Panc1 (cell line): ENCODE results near the gene GPR84. TPM values are rescaled to one million over a fixed set of nuclear protein-coding genes. Genes with fewer than 3 reads are reported as not detected.

Experiments used
- ATAC-seq: fragments of 200-7000 bp; cut with Tn5 transposase; 2 replicates; pipeline ENCODE4 v1.9.1; 2020; ENCODE audit warnings: mild to moderate bottlenecking, moderate library complexity
- BruUV-seq: library from RNA; stranded (reverse); fragments of 400-500 nt; replicated peaks from 2 replicates; lab custom pipeline; 2021; lab: Mats Ljungman, UMichigan
- CTCF ChIA-PET: fragments of 300-600 bp; sonication (Branson Sonifier 250); formaldehyde crosslinking; loops from one replicate; lab custom pipeline; 2022; ENCODE audit warnings: antibody characterized with exemption; lab: Charles Lee
- POLR2A ChIA-PET: fragments of 300-600 bp; sonication (Branson Sonifier 250); formaldehyde crosslinking; loops from one replicate; lab custom pipeline; 2022; ENCODE audit warnings: antibody characterized with exemption; lab: Charles Lee
- DNase-seq: peaks from one replicate; pipeline ENCODE4 v3.0.0-alpha.2; 2010; ENCODE audit warnings: low read depth, low spot score
- H3K27ac ChIP-seq: 2 replicates; pipeline ENCODE4 v1.5.1; 2011; ENCODE audit warnings: mild to moderate bottlenecking, low read length, inconsistent platforms
- H3K27me3 ChIP-seq: fragments of 200-500 bp; sonication (Bioruptor generic); 2 replicates; pipeline ENCODE4 v1.6.0; 2014; ENCODE audit warnings: low read length, inconsistent platforms; ENCODE audit not compliant: control insufficient read depth, insufficient read depth
- H3K36me3 ChIP-seq: fragments of 200-500 bp; sonication (Bioruptor generic); 2 replicates; pipeline ENCODE4 v1.5.1; 2014; ENCODE audit warnings: inconsistent platforms, mild to moderate bottlenecking, low read length, moderate library complexity; ENCODE audit not compliant: control insufficient read depth, insufficient read depth
- H3K4me1 ChIP-seq: 2 replicates; pipeline ENCODE4 v1.5.1; 2011; ENCODE audit warnings: inconsistent platforms, mild to moderate bottlenecking, low read length, moderate library complexity; ENCODE audit not compliant: control insufficient read depth, insufficient read depth
- H3K4me3 ChIP-seq, 2 experiments: 2 replicates each; pipeline ENCODE4 v1.5.1; 2011 to 2012; ENCODE audit warnings: low read depth in 2 of 2, low read length in 2 of 2, mild to moderate bottlenecking in 2 of 2, inconsistent platforms in 1 of 2, moderate library complexity in 1 of 2
- H3K9me3 ChIP-seq: fragments of 200-500 bp; sonication (Bioruptor generic); 2 replicates; pipeline ENCODE4 v1.5.1; 2014; ENCODE audit warnings: low read depth, mild to moderate bottlenecking, inconsistent platforms, low read length, moderate library complexity; ENCODE audit not compliant: control insufficient read depth, insufficient read depth
- POLR2AphosphoS5 ChIP-seq: IDR thresholded peaks from 2 replicates; pipeline ENCODE4 v1.6.1; 2012; ENCODE audit warnings: mild to moderate bottlenecking, low read depth, low read length, moderate library complexity
- REST ChIP-seq, 2 experiments: IDR thresholded peaks; 2 replicates each; pipeline ENCODE4 v1.6.1; 2011 to 2012; ENCODE audit warnings: low read depth in 2 of 2, control low read depth in 1 of 2, low read length in 1 of 2, mild to moderate bottlenecking in 1 of 2, moderate library complexity in 1 of 2; ENCODE audit not compliant: insufficient read depth in 1 of 2
- SIN3A ChIP-seq: IDR thresholded peaks from 2 replicates; pipeline ENCODE4 v1.6.1; 2012; ENCODE audit warnings: low read depth, mild to moderate bottlenecking, low read length, moderate library complexity, borderline replicate concordance; ENCODE audit not compliant: insufficient read depth
- TCF7L2 ChIP-seq: IDR thresholded peaks from 2 replicates; pipeline ENCODE4 v1.6.1; 2011; ENCODE audit warnings: mild to moderate bottlenecking, low read depth, low read length, inconsistent platforms
- in situ Hi-C: cut with HindIII; loops from 2 replicates; pipeline ENCODE4 v1.10.0; 2016; ENCODE audit warnings: low sequenced_read_pairs, low pct_unique_long_range_greater_than_20kb
- intact Hi-C: fragments of 100-400 bp; cut with micrococcal nuclease; formaldehyde crosslinking; loops from one replicate; pipeline ENCODE4 v1.10.0; 2022; ENCODE audit not compliant: unreplicated experiment
- total RNA-seq: library from RNA; stranded (reverse); gene quantifications from one replicate; pipeline ENCODE4 v1.2.1, GENCODE V29; 2021; ENCODE audit not compliant: unreplicated experiment
- TF ChIP-seq, protein P1 (sequence below): fragments of 450-650 bp; IDR thresholded peaks from 2 replicates; pipeline ENCODE4 v1.5.1; 2017; ENCODE audit warnings: mild to moderate bottlenecking

The GPR84 gene
- total RNA-seq, 1 experiment from 2014 or later: not detected

DNA sequence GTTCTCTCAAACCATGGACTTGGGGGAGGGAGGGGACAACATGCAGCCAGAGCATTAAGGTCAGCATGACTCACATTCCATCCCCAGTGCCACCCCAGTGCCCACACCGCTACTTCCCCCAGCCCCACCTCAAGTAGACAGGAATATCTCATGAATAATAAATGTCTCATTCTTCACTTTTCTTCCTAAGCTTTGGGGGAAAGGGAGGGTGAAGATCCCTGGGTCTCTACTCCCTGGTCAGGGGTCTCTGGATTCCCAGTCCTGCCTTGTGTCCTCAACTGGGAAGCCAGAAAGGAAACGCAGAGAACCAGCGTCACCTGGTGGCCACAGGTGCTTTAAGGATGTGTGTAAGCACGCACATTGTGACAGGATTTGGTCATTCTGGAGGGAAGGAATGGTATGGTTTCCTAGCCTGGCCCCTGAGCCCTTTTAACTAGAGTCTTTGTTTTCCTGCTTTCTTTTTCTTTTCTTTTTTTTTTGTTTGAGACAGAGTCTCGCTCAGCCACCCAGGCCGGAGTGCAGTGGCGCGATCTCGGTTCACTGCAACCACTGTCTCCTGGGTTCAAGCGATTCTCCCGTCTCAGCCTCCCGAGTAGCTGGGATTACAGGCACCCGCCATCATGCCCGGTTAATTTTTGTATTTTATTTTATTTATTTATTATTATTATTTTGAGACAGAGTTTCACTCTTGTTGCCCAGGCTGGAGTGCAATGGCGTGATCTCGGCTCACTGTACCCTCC lies 3.4 kb downstream of the GPR84 start:
- POLR2A ChIA-PET: no interaction called here
- CTCF ChIA-PET: interaction anchor here (0.7 kb wide), 1 partner anchor 61 kb away, joined by 3 read pairs; no protein-coding TSS in a partner anchor

GRCh38 chr12:54359762-54360351 lies 4.4 kb downstream of the GPR84 start:
- H3K9me3 ChIP-seq: no peaks in the 10 kb centered on the region
- DNase-seq (no peak), ATAC-seq (no peak)
- peak overlapping the region; percentile 91 for H3K27ac ChIP-seq
- no peaks in the 10 kb centered on the region for H3K36me3 ChIP-seq
- ChIA-PET POLR2A (no interaction called here), CTCF (interaction anchor here (0.7 to 1.3 kb wide), 4 partner anchors 19 to 140 kb away, joined by 3 to 8 read pairs (median 3); no protein-coding TSS in a partner anchor)
- peak overlapping the region; percentile 75 to 85 for H3K4me3 ChIP-seq
- intact Hi-C loops (loop anchor here (2.0 to 5.0 kb wide), 2 partner anchors 73 to 139 kb away; no protein-coding TSS in a partner anchor), in situ Hi-C loops (no loop called here)
- TF ChIP-seq POLR2AphosphoS5 (no peak), TCF7L2 (no peak), SIN3A (no peak), REST (IDR thresholded peaks at IDR 0.05; ENCODE audit: insufficient read depth in 1 of 2, low read depth in 2 of 2, low read length in 1 of 2) (no peak)
- TF ChIP-seq, protein P1, sequence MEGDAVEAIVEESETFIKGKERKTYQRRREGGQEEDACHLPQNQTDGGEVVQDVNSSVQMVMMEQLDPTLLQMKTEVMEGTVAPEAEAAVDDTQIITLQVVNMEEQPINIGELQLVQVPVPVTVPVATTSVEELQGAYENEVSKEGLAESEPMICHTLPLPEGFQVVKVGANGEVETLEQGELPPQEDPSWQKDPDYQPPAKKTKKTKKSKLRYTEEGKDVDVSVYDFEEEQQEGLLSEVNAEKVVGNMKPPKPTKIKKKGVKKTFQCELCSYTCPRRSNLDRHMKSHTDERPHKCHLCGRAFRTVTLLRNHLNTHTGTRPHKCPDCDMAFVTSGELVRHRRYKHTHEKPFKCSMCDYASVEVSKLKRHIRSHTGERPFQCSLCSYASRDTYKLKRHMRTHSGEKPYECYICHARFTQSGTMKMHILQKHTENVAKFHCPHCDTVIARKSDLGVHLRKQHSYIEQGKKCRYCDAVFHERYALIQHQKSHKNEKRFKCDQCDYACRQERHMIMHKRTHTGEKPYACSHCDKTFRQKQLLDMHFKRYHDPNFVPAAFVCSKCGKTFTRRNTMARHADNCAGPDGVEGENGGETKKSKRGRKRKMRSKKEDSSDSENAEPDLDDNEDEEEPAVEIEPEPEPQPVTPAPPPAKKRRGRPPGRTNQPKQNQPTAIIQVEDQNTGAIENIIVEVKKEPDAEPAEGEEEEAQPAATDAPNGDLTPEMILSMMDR: no peak
- peaks cover 32% of the 10 kb centered on the region for H3K4me1 ChIP-seq
- H3K27me3 ChIP-seq: no peaks in the 10 kb centered on the region
- BruUV-seq: no TSS peak

More for the DNA sequence above, 3.4 kb downstream of the GPR84 start:
- H3K9me3 ChIP-seq: no peaks in the 10 kb centered on the region
- in situ Hi-C loops (no loop called here), intact Hi-C loops (loop anchor here (2.0 to 5.0 kb wide), 2 partner anchors 74 to 140 kb away; no protein-coding TSS in a partner anchor)
- peaks cover 32% of the 10 kb centered on the region for H3K4me1 ChIP-seq
- DNase-seq (peak; percentile 81), ATAC-seq (peak; percentile 68)
- H3K27me3 ChIP-seq: no peaks in the 10 kb centered on the region
- no peak overlapping the region for H3K4me3 ChIP-seq
- H3K36me3 ChIP-seq: no peaks in the 10 kb centered on the region
- BruUV-seq: no TSS peak
- no peak for TF ChIP-seq POLR2AphosphoS5
- TF ChIP-seq, protein P1: peak; percentile 96
- no peak; a peak in 1 of 4 replicates for TF ChIP-seq REST (IDR thresholded peaks at IDR 0.05; ENCODE audit: insufficient read depth in 1 of 2, low read depth in 2 of 2, low read length in 1 of 2)
- TF ChIP-seq SIN3A: no peak
- no peak for TF ChIP-seq TCF7L2
- peak overlapping the region; percentile 91 for H3K27ac ChIP-seq
